ENCODE results near the gene GNB1L. TPM values are rescaled to one million over a fixed set of nuclear protein-coding genes. Genes with fewer than 3 reads are reported as not detected.

Gene GNB1L
- total and polyA plus RNA-seq, 9 of the 15 experiments (the other 6 are each of a cell fraction or from before 2014, with no cell fraction given) = 0.56 to 50.5 (median 10.2) TPM

DNA sequence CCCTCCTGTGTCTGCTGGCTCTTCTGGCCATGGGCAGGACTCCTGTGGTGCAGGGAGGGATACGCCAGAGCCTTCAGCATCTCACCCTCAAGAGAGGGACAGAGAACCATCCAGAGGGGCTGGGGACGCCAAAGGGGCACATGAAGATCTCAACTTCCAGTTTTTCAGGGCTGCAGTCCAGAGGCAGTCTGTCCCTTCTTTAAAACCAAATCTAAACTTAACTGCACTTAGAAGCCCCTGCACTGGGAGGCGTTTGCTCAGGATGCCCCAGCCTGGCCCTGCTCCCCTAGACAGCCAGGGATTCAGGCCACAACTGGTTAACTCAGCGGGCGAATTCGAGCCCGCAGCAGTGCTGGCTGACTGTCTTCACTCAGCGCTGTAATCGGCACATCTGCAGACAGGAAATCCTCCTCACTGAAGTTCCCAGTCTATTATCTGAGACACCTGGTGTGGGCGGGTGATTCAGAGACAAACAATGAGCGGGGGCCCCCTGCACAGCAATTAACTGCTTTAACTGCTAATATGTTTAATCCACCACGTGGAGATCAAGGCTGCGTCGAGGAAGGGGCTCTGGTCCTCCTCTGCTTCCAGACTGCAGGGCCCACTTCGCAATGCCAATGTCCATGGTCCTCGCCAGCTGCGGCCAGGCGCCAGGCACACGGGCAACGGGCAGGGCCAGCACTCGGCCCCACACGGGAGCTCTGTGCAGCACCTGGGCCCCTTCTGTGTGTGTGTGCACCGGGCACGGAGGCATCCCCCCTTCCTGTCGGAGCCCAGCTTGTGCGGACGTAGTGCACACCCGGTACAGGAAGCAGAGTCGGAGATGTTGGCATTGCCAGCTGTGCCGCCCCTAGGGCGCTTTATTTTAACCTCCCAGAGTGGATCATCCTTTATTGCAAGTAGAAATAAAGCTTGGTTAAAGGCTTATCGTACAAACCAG lies 36.9 kb upstream of the GNB1L start (continued):
- TF ChIP-seq CBX8 (IDR thresholded peaks at IDR 0.05; ENCODE audit: borderline replicate concordance, extremely low read depth, low read depth, low read length, poor library complexity, severe bottlenecking) (no peak), SMARCA5 (IDR thresholded peaks at IDR 0.05) (peak; percentile 98), ZNF76 (CRISPR knock-in tag; IDR thresholded peaks at IDR 0.05; ENCODE audit: borderline replicate concordance) (peak; percentile 21; the same call in 1 of the 2 replicates), HMGN3 (IDR thresholded peaks at IDR 0.05; ENCODE audit: borderline replicate concordance, extremely low read depth, insufficient read length, low read depth, low read length) (peak; percentile 96), GATAD2A (IDR thresholded peaks at IDR 0.05) (peak; percentile 98), ADNP (tag; IDR thresholded peaks at IDR 0.05) (no peak), SIN3B (IDR thresholded peaks at IDR 0.05; ENCODE audit: low read depth) (peak; percentile 49; the same call in 1 of the 2 replicates), FOS (IDR thresholded peaks at IDR 0.05; ENCODE audit: extremely low read depth, insufficient read length) (peak; percentile 67), ZNF12 (CRISPR knock-in tag; IDR thresholded peaks at IDR 0.05) (no peak), RFX7 (CRISPR knock-in tag; IDR thresholded peaks at IDR 0.05) (0 out of 2 replicates have a peak, but pooled peaks have one; percentile 49), KAT2B (IDR thresholded peaks at IDR 0.05; ENCODE audit: low read depth, low read length) (no peak), SNIP1 (IDR thresholded peaks at IDR 0.05; ENCODE audit: low read depth) (no peak), XRCC3 (IDR thresholded peaks at IDR 0.05) (no peak), KDM5B (IDR thresholded peaks at IDR 0.05; ENCODE audit: insufficient replicate concordance, low read depth, low read length) (peak; percentile 72), ZBTB17 (CRISPR knock-in tag; IDR thresholded peaks at IDR 0.05) (peak; percentile 67; the same call in 1 of the 2 replicates), RFX1 (IDR thresholded peaks at IDR 0.05) (no peak), KLF16 (IDR thresholded peaks at IDR 0.05) (peak; percentile 98)
- TF ChIP-seq, protein P1, sequence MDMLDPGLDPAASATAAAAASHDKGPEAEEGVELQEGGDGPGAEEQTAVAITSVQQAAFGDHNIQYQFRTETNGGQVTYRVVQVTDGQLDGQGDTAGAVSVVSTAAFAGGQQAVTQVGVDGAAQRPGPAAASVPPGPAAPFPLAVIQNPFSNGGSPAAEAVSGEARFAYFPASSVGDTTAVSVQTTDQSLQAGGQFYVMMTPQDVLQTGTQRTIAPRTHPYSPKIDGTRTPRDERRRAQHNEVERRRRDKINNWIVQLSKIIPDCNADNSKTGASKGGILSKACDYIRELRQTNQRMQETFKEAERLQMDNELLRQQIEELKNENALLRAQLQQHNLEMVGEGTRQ (CRISPR knock-in tag; IDR thresholded peaks at IDR 0.05) = no peak
- TF ChIP-seq, protein P2, sequence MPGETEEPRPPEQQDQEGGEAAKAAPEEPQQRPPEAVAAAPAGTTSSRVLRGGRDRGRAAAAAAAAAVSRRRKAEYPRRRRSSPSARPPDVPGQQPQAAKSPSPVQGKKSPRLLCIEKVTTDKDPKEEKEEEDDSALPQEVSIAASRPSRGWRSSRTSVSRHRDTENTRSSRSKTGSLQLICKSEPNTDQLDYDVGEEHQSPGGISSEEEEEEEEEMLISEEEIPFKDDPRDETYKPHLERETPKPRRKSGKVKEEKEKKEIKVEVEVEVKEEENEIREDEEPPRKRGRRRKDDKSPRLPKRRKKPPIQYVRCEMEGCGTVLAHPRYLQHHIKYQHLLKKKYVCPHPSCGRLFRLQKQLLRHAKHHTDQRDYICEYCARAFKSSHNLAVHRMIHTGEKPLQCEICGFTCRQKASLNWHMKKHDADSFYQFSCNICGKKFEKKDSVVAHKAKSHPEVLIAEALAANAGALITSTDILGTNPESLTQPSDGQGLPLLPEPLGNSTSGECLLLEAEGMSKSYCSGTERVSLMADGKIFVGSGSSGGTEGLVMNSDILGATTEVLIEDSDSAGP (CRISPR knock-in tag; IDR thresholded peaks at IDR 0.05) = no peak
- TF ChIP-seq, protein P3, sequence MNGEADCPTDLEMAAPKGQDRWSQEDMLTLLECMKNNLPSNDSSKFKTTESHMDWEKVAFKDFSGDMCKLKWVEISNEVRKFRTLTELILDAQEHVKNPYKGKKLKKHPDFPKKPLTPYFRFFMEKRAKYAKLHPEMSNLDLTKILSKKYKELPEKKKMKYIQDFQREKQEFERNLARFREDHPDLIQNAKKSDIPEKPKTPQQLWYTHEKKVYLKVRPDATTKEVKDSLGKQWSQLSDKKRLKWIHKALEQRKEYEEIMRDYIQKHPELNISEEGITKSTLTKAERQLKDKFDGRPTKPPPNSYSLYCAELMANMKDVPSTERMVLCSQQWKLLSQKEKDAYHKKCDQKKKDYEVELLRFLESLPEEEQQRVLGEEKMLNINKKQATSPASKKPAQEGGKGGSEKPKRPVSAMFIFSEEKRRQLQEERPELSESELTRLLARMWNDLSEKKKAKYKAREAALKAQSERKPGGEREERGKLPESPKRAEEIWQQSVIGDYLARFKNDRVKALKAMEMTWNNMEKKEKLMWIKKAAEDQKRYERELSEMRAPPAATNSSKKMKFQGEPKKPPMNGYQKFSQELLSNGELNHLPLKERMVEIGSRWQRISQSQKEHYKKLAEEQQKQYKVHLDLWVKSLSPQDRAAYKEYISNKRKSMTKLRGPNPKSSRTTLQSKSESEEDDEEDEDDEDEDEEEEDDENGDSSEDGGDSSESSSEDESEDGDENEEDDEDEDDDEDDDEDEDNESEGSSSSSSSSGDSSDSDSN (IDR thresholded peaks at IDR 0.05; ENCODE audit: borderline replicate concordance in 1 of 2, low read depth in 2 of 2, low read length in 2 of 2) = no peak; a peak in 1 of 4 replicates
- TF ChIP-seq, protein P4, sequence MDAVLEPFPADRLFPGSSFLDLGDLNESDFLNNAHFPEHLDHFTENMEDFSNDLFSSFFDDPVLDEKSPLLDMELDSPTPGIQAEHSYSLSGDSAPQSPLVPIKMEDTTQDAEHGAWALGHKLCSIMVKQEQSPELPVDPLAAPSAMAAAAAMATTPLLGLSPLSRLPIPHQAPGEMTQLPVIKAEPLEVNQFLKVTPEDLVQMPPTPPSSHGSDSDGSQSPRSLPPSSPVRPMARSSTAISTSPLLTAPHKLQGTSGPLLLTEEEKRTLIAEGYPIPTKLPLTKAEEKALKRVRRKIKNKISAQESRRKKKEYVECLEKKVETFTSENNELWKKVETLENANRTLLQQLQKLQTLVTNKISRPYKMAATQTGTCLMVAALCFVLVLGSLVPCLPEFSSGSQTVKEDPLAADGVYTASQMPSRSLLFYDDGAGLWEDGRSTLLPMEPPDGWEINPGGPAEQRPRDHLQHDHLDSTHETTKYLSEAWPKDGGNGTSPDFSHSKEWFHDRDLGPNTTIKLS (IDR thresholded peaks at IDR 0.05; ENCODE audit: borderline replicate concordance, low read depth) = peak; percentile 67; the same call in 1 of the 2 replicates
